Measurements from ENCODE around the gene DCDC1.

DCDC1 gene

DNA sequence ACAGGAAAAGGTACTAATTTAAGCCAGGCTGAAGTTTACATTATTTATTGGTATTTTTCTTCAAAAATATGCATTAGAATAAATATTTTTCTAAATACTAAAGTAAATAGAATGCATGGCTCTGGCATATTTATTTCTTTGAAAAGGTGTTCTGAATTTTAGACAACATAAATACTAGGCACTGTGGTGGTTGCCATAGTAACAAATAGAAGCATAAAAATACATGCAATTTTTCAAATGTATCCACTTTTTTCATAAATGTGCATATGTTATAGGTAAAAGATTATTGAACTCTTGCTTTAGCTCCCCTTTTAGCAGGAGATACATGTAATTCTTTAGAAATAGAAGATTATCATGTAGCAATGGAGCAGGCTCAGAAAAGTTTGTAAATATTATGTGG lies 18.4 kb downstream of the DCDC1 start:
- H3K4me1 Mint-ChIP-seq, result no peaks in the 10 kb centered on the region
- no peaks in the 10 kb centered on the region for H3K9me3 Mint-ChIP-seq
- no peak overlapping the region for H3K4me3 Mint-ChIP-seq
- H3K27ac Mint-ChIP-seq, result no peak overlapping the region
- H3K27me3 Mint-ChIP-seq (ENCODE audit: low read depth), result no peaks in the 10 kb centered on the region
- no peaks in the 10 kb centered on the region for H3K36me3 Mint-ChIP-seq (ENCODE audit: low read depth)
- no peak for TF ChIP-seq CTCF (IDR thresholded peaks at IDR 0.05; ENCODE audit: unreplicated experiment in 3 of 3)

DNA sequence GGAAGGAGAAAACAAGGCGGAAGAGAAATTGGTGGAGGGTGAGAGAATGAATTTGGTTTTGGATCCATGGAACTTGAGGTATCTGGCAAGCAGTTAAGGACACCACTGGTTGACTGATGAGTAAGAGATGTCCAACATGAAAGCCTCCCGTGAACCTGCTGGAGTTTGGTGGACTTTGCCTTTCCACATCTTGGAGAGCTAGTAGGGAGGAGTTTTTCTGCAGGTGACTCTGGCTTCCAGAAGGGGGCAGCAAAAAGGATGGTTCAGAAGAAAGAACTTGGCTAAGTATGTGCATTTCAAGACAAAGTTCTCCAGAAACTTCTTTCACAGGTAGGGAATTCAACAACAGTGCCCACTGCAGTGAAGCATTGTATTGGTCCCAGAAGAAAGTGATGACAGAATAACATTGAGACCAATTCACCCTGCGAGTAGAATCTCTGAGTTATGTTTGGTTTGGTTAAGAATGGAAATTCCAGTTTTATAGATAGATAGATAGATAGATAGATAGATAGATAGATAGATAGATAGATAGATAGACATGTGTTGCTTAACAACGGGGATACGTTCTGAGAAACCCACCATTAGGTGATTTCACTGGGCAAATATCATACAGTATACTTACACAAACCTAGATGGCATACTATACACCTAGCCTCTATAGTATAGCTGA lies 28.5 kb downstream of the DCDC1 start:
- H3K4me1 Mint-ChIP-seq, result no peaks in the 10 kb centered on the region
- no peak overlapping the region for H3K27ac Mint-ChIP-seq
- H3K9me3 Mint-ChIP-seq, result no peaks in the 10 kb centered on the region
- no peaks in the 10 kb centered on the region for H3K36me3 Mint-ChIP-seq (ENCODE audit: low read depth)
- TF ChIP-seq CTCF (IDR thresholded peaks at IDR 0.05; ENCODE audit: unreplicated experiment in 3 of 3), result no peak
- H3K4me3 Mint-ChIP-seq, result no peak overlapping the region
- no peaks in the 10 kb centered on the region for H3K27me3 Mint-ChIP-seq (ENCODE audit: low read depth)

- Mint-ChIP-seq H3K4me3 (no peak overlapping the region), H3K27ac (no peak overlapping the region), H3K36me3 (ENCODE audit: low read depth) (peaks cover 4% of the 10 kb centered on the region), H3K4me1 (no peaks in the 10 kb centered on the region), H3K27me3 (ENCODE audit: low read depth) (no peaks in the 10 kb centered on the region), H3K9me3 (peaks cover 8% of the 10 kb centered on the region)
- TF ChIP-seq CTCF (IDR thresholded peaks at IDR 0.05; ENCODE audit: unreplicated experiment in 3 of 3), result no peak
These were observed 31.7 kb downstream of the DCDC1 start for GRCh38 chr11:31337806-31338205.

- no peaks in the 10 kb centered on the region for H3K4me1 Mint-ChIP-seq
- TF ChIP-seq CTCF (IDR thresholded peaks at IDR 0.05; ENCODE audit: unreplicated experiment in 3 of 3), result no peak
- no peaks in the 10 kb centered on the region for H3K27me3 Mint-ChIP-seq (ENCODE audit: low read depth)
- peaks cover 20% of the 10 kb centered on the region for H3K9me3 Mint-ChIP-seq
- H3K36me3 Mint-ChIP-seq (ENCODE audit: low read depth), result peaks cover 5% of the 10 kb centered on the region
- no peak overlapping the region for H3K27ac Mint-ChIP-seq
- no peak overlapping the region for H3K4me3 Mint-ChIP-seq
These were observed 40.8 kb downstream of the DCDC1 start for GRCh38 chr11:31328697-31329096.

GRCh38 chr11:31327417-31327816 lies 42.1 kb downstream of the DCDC1 start:
- H3K4me3 Mint-ChIP-seq, result no peak overlapping the region
- H3K27ac Mint-ChIP-seq, result no peak overlapping the region
- H3K36me3 Mint-ChIP-seq (ENCODE audit: low read depth), result peaks cover 5% of the 10 kb centered on the region
- H3K27me3 Mint-ChIP-seq (ENCODE audit: low read depth), result no peaks in the 10 kb centered on the region
- no peaks in the 10 kb centered on the region for H3K4me1 Mint-ChIP-seq
- H3K9me3 Mint-ChIP-seq, result peaks cover 13% of the 10 kb centered on the region
- no peak for TF ChIP-seq CTCF (IDR thresholded peaks at IDR 0.05; ENCODE audit: unreplicated experiment in 3 of 3)

DNA sequence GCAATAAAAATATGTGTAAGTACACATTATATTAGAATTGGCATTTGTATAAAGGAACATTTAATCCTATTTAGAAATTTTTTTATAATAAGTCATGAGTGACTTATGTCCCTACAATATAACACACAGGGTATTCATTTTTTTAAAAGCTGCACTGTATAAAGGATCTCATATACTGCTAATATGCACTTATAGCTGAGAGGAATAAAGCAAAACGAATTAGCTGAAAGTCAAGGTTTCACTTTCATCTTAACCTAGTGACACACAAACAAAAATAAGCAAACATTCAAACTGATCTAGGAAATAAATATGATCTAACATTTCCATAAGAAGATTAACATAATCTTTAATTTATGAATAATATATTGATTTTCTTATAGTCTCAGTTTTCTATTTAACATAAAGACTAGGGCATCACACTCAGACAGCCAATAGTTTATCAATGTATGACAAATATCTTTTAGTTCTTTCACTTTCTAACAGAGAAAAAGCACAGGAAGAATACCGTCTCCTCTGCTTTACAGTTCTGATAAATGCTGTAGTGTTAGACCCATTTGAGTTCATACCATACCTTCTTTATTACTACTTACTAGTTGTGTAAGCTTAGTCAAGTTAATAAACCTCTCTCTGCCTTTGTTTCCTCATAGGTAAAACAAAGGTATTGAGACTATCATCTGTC lies 42.9 kb downstream of the DCDC1 start:
- Mint-ChIP-seq H3K4me3 (no peak overlapping the region), H3K27ac (no peak overlapping the region), H3K27me3 (ENCODE audit: low read depth) (no peaks in the 10 kb centered on the region), H3K36me3 (ENCODE audit: low read depth) (peaks cover 5% of the 10 kb centered on the region), H3K4me1 (no peaks in the 10 kb centered on the region), H3K9me3 (peaks cover 9% of the 10 kb centered on the region)
- no peak for TF ChIP-seq CTCF (IDR thresholded peaks at IDR 0.05; ENCODE audit: unreplicated experiment in 3 of 3)

All from nephron (organoid).